ENCODE data around the gene SSPN. TPM values are rescaled to one million over a fixed set of nuclear protein-coding genes. Genes with fewer than 3 reads are reported as not detected.
A peak's percentile ranks its signal among the peaks of the same experiment; 100 is the strongest.

The SSPN gene
- total RNA-seq (2014; rRNA removed), result 11.2 and 11.9 TPM in 2 replicates
- percentile 43 among the genes with signal in this experiment for Bru-seq, nascent RNA
- BruChase-seq, experiment 1, labeled RNA remaining after a 6-hour chase, result percentile 42 among the genes with signal in this experiment
- BruChase-seq, experiment 2, labeled RNA remaining after a 2-hour chase, result percentile 48 among the genes with signal in this experiment
- long read RNA-seq, full-length matches to known transcripts, result 19 of 27 reads
- long read RNA-seq, partial matches to known transcripts, result 0 of 27 reads
- long read RNA-seq, other reads (novel, unspliced or antisense), result 8 of 27 reads

- Histone ChIP-seq H3K9ac (ENCODE audit: low read length) (peak within 1 kb of the TSS; percentile 81), H3K79me2 (ENCODE audit: low read length) (0 out of 2 replicates have a peak, but pooled peaks cover 6% of the 10 kb centered on the region), H2AFZ (ENCODE audit: low read length) (peak within 1 kb of the TSS; percentile 94), H3K4me2 (ENCODE audit: low read length) (peak within 1 kb of the TSS; percentile 92), H4K20me1 (ENCODE audit: low read length) (no peaks in the 10 kb centered on the region), H3K4me1 (ENCODE audit: insufficient read depth, low read length) (peaks cover 36% of the 10 kb centered on the region), H3K9me2 (replicated peaks; ENCODE audit: low read length) (no peaks in the 10 kb centered on the region; the same call in 1 of the 2 replicates), H3F3A (ENCODE audit: low read length, unreplicated experiment) (no peaks in the 10 kb centered on the region), H3K4me3 (ENCODE audit: low read length) (peak within 1 kb of the TSS; percentile 69), H3K36me3 (ENCODE audit: low read depth, low read length) (no peaks in the 10 kb centered on the region), H3K9me3 (ENCODE audit: low read length) (no peaks in the 10 kb centered on the region), H3K27ac (ENCODE audit: low read length) (peak within 1 kb of the TSS; percentile 50), H3K27me3 (ENCODE audit: low read length) (no peaks in the 10 kb centered on the region)
- CTCF ChIA-PET, result interaction anchor here (0.8 to 2.4 kb wide), 3 partner anchors 68 to 79 kb away, joined by 3 to 6 read pairs (median 5); no protein-coding TSS in a partner anchor
- intact Hi-C loops (cut with micrococcal nuclease), result loop anchor here (5.0 kb wide), 1 partner anchor 52 kb away; no protein-coding TSS in a partner anchor
- DNase-seq (peak; percentile 54), ATAC-seq (peak; percentile 50)
- no TSS peak for BruUV-seq (replicated peaks)
- TF ChIP-seq EZH2phosphoT487 (IDR thresholded peaks at IDR 0.05; ENCODE audit: borderline replicate concordance, low read length) (no peak), EZH2 (IDR thresholded peaks at IDR 0.05; ENCODE audit: low read length, unreplicated experiment) (no peak), CTCF (conservative IDR thresholded peaks at IDR 0.05; ENCODE audit: low read depth, low read length) (no peak)
- POLR2A ChIA-PET (ENCODE audit: unreplicated experiment), result interaction anchor here (1.1 kb wide), 1 partner anchor 70 kb away, joined by 10 read pairs; the partner anchor contains the start of gene BHLHE41
Measured at GRCh38 chr12:26195250-26195640, at the start of gene SSPN. Gene SSPN (plus strand): TSS chr12:26195573. CDS start chr12:26195673, 100 bp downstream.

GRCh38 chr12:26148291-26148690, 47.1 kb upstream of the SSPN start:
- Histone ChIP-seq H3K4me2 (ENCODE audit: low read length) (no peak overlapping the region), H3K9me3 (ENCODE audit: low read length) (no peaks in the 10 kb centered on the region), H2AFZ (ENCODE audit: low read length) (no peak overlapping the region), H3K27ac (ENCODE audit: low read length) (no peak overlapping the region), H3K4me1 (ENCODE audit: insufficient read depth, low read length) (peaks cover 22% of the 10 kb centered on the region), H3K4me3 (ENCODE audit: low read length) (no peak overlapping the region), H3K27me3 (ENCODE audit: low read length) (no peaks in the 10 kb centered on the region), H3K79me2 (ENCODE audit: low read length) (no peaks in the 10 kb centered on the region), H4K20me1 (ENCODE audit: low read length) (no peaks in the 10 kb centered on the region), H3K9me2 (replicated peaks; ENCODE audit: low read length) (no peaks in the 10 kb centered on the region), H3K36me3 (ENCODE audit: low read depth, low read length) (no peaks in the 10 kb centered on the region), H3F3A (ENCODE audit: low read length, unreplicated experiment) (no peaks in the 10 kb centered on the region), H3K9ac (ENCODE audit: low read length) (no peak overlapping the region)
- POLR2A ChIA-PET (ENCODE audit: unreplicated experiment), result no interaction called here
- no peak for TF ChIP-seq EZH2 (IDR thresholded peaks at IDR 0.05; ENCODE audit: low read length, unreplicated experiment)
- no TSS peak for BruUV-seq (replicated peaks)
- CTCF ChIA-PET, result no interaction called here
- DNase-seq (no peak), ATAC-seq (no peak)
- intact Hi-C loops (cut with micrococcal nuclease), result no loop called here

- POLR2A ChIA-PET (ENCODE audit: unreplicated experiment), result no interaction called here
- TF ChIP-seq EZH2phosphoT487 (IDR thresholded peaks at IDR 0.05; ENCODE audit: borderline replicate concordance, low read length), result no peak
- TF ChIP-seq CTCF (conservative IDR thresholded peaks at IDR 0.05; ENCODE audit: low read depth, low read length), result no peak
- TF ChIP-seq EZH2 (IDR thresholded peaks at IDR 0.05; ENCODE audit: low read length, unreplicated experiment), result no peak
- DNase-seq, result no peak
- Histone ChIP-seq H3K9ac (ENCODE audit: low read length) (no peak overlapping the region), H3K27me3 (ENCODE audit: low read length) (no peaks in the 10 kb centered on the region), H4K20me1 (ENCODE audit: low read length) (no peaks in the 10 kb centered on the region), H3K27ac (ENCODE audit: low read length) (no peak overlapping the region), H3K9me3 (ENCODE audit: low read length) (no peaks in the 10 kb centered on the region), H3K36me3 (ENCODE audit: low read depth, low read length) (no peaks in the 10 kb centered on the region), H3K4me3 (ENCODE audit: low read length) (no peak overlapping the region), H3K4me1 (ENCODE audit: insufficient read depth, low read length) (peaks cover 37% of the 10 kb centered on the region), H3K79me2 (ENCODE audit: low read length) (no peaks in the 10 kb centered on the region), H3F3A (ENCODE audit: low read length, unreplicated experiment) (no peaks in the 10 kb centered on the region), H3K4me2 (ENCODE audit: low read length) (no peak overlapping the region), H3K9me2 (replicated peaks; ENCODE audit: low read length) (no peaks in the 10 kb centered on the region), H2AFZ (ENCODE audit: low read length) (no peak overlapping the region)
- BruUV-seq (replicated peaks), result no TSS peak
- CTCF ChIA-PET, result interaction anchor here (0.6 kb wide), 1 partner anchor 48 kb away, joined by 3 read pairs; no protein-coding TSS in a partner anchor
- ATAC-seq, result no peak
- intact Hi-C loops (cut with micrococcal nuclease), result no loop called here
Measured at GRCh38 chr12:26149968-26150500, 45.3 kb upstream of the SSPN start.
